ENCODE results near the gene SRSF7.
"Not testable (repeated sequence)": the region's sequence is repeated elsewhere in the genome, so short reads cannot be mapped to it uniquely, and the experiment has no call there.

SRSF7 gene

GRCh38 chr2:38731684-38732221 lies 19.4 kb downstream of the SRSF7 start:
- Mint-ChIP-seq H3K9me3 (no peaks in the 10 kb centered on the region), H3K36me3 (peaks cover 16% of the 10 kb centered on the region), H3K4me3 (no peak overlapping the region), H3K27ac (no peak overlapping the region), H3K27me3 (no peaks in the 10 kb centered on the region), H3K4me1 (peaks cover 4% of the 10 kb centered on the region)
- ATAC-seq (ENCODE audit: low read depth) (no peak), DNase-seq (ENCODE audit: low spot score in 2 of 2) (no peak)

DNA sequence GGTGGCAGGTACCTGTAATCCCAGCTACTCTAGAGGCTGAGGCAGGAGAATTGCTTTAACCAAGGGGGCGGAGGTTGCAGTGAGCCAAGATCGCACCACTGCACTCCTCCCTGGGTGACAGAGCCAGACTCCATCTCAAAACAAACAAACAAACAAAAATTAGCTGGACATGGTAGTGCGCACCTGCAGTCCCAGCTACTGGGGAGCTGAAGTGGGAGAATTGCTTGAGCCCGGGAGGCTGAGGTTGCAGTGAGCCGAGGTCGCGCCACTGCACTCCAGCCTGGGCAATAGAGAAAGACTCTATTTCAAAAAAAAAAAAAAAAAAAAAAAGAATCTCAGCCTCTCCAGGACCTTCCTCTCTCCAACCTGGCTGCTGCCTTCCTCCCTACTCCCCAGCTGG lies 20.1 kb downstream of the SRSF7 start:
- no peak for ATAC-seq (ENCODE audit: low read depth)
- Mint-ChIP-seq H3K36me3 (peaks cover 16% of the 10 kb centered on the region), H3K4me1 (peaks cover 4% of the 10 kb centered on the region), H3K9me3 (no peaks in the 10 kb centered on the region), H3K4me3 (no peak overlapping the region), H3K27me3 (no peaks in the 10 kb centered on the region), H3K27ac (no peak overlapping the region)
- no peak for DNase-seq (ENCODE audit: low spot score in 2 of 2)

DNA sequence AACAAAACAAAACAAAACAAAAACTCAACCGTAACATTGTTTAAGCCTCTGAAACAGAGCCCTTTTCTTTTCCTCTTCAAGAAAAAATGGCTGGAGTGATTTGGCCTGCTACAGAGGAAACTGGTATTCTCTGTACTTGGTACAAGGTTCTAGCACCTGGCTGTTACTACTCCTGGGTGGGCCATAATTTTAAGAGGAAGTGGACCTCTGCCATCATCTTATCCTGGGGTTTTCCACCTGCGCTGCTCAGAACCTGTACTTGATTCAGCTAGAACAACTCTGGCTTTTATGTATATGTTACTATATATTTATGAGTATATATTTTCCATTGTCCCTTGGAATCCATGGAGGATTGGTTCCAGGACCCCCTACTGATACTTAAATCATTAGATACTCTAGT lies 22.5 kb downstream of the SRSF7 start:
- Mint-ChIP-seq H3K4me1 (peaks cover 4% of the 10 kb centered on the region), H3K36me3 (peaks cover 15% of the 10 kb centered on the region), H3K4me3 (no peak overlapping the region), H3K9me3 (no peaks in the 10 kb centered on the region), H3K27me3 (peaks cover under 1% of the 10 kb centered on the region), H3K27ac (no peak overlapping the region)
- ATAC-seq (ENCODE audit: low read depth) (peak; percentile 77), DNase-seq (ENCODE audit: low spot score in 2 of 2) (no peak)

GRCh38 chr2:38727661-38728060 lies 23.5 kb downstream of the SRSF7 start:
- no peak overlapping the region for H3K27ac Mint-ChIP-seq
- ATAC-seq (ENCODE audit: low read depth) = no peak
- peaks cover 1% of the 10 kb centered on the region for H3K27me3 Mint-ChIP-seq
- DNase-seq (ENCODE audit: low spot score in 2 of 2) = no peak
- peaks cover 3% of the 10 kb centered on the region for H3K4me1 Mint-ChIP-seq
- H3K4me3 Mint-ChIP-seq = no peak overlapping the region
- H3K9me3 Mint-ChIP-seq = no peaks in the 10 kb centered on the region
- peaks cover 11% of the 10 kb centered on the region for H3K36me3 Mint-ChIP-seq

GRCh38 chr2:38723173-38723572 lies 28.0 kb downstream of the SRSF7 start:
- no peak for DNase-seq (ENCODE audit: low spot score in 2 of 2)
- H3K4me3 Mint-ChIP-seq = no peak overlapping the region
- H3K9me3 Mint-ChIP-seq = peaks cover 3% of the 10 kb centered on the region
- no peak overlapping the region for H3K27ac Mint-ChIP-seq
- peaks cover 12% of the 10 kb centered on the region for H3K4me1 Mint-ChIP-seq
- peaks cover 1% of the 10 kb centered on the region for H3K27me3 Mint-ChIP-seq
- no peak for ATAC-seq (ENCODE audit: low read depth)
- peaks cover 11% of the 10 kb centered on the region for H3K36me3 Mint-ChIP-seq

DNA sequence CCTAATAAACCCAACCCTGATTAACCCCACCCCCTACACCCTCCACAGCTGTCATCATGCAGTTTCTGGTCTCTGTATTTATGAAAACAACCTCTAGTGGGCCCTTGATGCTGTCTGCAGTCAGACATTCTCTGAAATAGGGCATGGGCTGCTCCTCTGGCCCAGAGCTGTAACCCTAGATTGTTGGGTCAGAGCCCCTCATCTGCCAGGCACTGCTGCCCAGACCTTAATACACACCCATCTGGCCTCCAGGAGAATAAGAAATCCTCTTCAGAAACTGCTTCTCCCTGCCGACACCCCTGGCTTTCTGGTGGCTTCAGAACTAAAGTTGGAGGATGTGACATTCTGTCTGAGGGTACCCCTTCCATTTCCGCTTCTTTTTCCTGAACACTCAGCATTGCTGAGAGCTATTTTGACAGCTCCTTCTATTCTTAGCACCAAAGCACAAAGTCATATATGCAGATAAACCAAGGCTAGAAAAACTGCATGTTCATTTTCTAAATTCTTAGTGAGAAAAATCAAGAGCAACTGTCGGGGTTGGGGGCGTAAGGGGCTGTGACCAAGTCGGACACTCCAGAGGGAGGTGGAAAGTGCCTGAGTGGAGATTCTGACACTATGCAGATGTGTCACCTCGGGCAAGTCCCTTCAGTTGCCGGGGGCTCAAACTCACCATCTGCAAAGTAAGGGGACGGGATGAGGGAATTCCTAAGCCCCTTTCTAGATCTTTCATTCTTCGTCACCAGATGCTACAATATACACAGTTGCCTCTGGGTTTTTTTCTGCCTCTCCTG lies 28.7 kb downstream of the SRSF7 start:
- ATAC-seq (ENCODE audit: low read depth) (no peak), DNase-seq (ENCODE audit: low spot score in 2 of 2) (no peak)
- peaks cover 3% of the 10 kb centered on the region for H3K9me3 Mint-ChIP-seq
- peaks cover 12% of the 10 kb centered on the region for H3K4me1 Mint-ChIP-seq
- H3K36me3 Mint-ChIP-seq = peaks cover 11% of the 10 kb centered on the region
- H3K27me3 Mint-ChIP-seq = peaks cover 1% of the 10 kb centered on the region
- no peak overlapping the region for H3K4me3 Mint-ChIP-seq
- peak overlapping the region; percentile 6 for H3K27ac Mint-ChIP-seq

- no peak for DNase-seq (ENCODE audit: low spot score in 2 of 2)
- Mint-ChIP-seq H3K27ac (no peak overlapping the region), H3K4me1 (peaks cover 12% of the 10 kb centered on the region), H3K36me3 (peaks cover 16% of the 10 kb centered on the region), H3K4me3 (no peak overlapping the region), H3K27me3 (peaks cover 1% of the 10 kb centered on the region), H3K9me3 (peaks cover 3% of the 10 kb centered on the region)
- ATAC-seq (ENCODE audit: low read depth) = peak; percentile 60
These were observed 30.4 kb downstream of the SRSF7 start for GRCh38 chr2:38720613-38721241.

GRCh38 chr2:38719706-38720105 lies 31.5 kb downstream of the SRSF7 start:
- peaks cover 12% of the 10 kb centered on the region for H3K4me1 Mint-ChIP-seq
- H3K9me3 Mint-ChIP-seq = peaks cover 3% of the 10 kb centered on the region
- H3K36me3 Mint-ChIP-seq = peaks cover 21% of the 10 kb centered on the region
- no peak overlapping the region for H3K27ac Mint-ChIP-seq
- H3K27me3 Mint-ChIP-seq = peaks cover 1% of the 10 kb centered on the region
- no peak overlapping the region for H3K4me3 Mint-ChIP-seq
- DNase-seq (ENCODE audit: low spot score in 2 of 2) = no peak
- ATAC-seq (ENCODE audit: low read depth) = no peak

GRCh38 chr2:38718601-38719000 lies 32.6 kb downstream of the SRSF7 start:
- H3K36me3 Mint-ChIP-seq = peaks cover 19% of the 10 kb centered on the region
- DNase-seq (ENCODE audit: low spot score in 2 of 2) (no peak), ATAC-seq (ENCODE audit: low read depth) (no peak)
- H3K4me1 Mint-ChIP-seq = peaks cover 12% of the 10 kb centered on the region
- H3K27me3 Mint-ChIP-seq = no peaks in the 10 kb centered on the region
- H3K27ac Mint-ChIP-seq = no peak overlapping the region
- H3K4me3 Mint-ChIP-seq = no peak overlapping the region
- H3K9me3 Mint-ChIP-seq = peaks cover 3% of the 10 kb centered on the region

- Mint-ChIP-seq H3K9me3 (peaks cover 5% of the 10 kb centered on the region), H3K36me3 (peaks cover 19% of the 10 kb centered on the region), H3K4me3 (no peak overlapping the region), H3K4me1 (peaks cover 5% of the 10 kb centered on the region), H3K27me3 (no peaks in the 10 kb centered on the region), H3K27ac (no peak overlapping the region)
- DNase-seq (ENCODE audit: low spot score in 2 of 2) (no peak), ATAC-seq (ENCODE audit: low read depth) (no peak)
These were observed 35.0 kb downstream of the SRSF7 start for GRCh38 chr2:38716185-38716584.

DNA sequence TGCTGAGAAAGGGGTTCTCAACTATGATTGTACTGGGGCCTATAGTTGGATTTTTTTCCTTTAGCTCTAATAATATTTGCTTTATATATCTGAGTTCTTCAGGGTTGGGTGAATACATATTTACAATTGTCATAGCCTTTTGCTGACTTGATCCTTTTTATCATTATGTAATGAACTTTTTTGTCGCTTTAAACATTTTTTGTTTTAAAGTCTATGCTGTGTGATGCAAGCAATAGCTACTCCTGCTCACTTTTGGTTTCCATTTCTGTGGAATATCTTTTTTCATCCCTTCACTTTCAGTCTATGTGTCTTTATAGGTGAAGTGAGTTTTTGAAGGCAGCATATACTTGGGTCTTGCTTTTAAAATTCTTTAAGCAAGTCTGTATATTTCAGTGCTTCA lies 36.2 kb downstream of the SRSF7 start:
- not testable (repeated sequence) for H3K27ac Mint-ChIP-seq; H3K9me3 Mint-ChIP-seq; H3K4me1 Mint-ChIP-seq; H3K4me3 Mint-ChIP-seq; DNase-seq (ENCODE audit: low spot score in 2 of 2); H3K27me3 Mint-ChIP-seq; ATAC-seq (ENCODE audit: low read depth)
- H3K36me3 Mint-ChIP-seq = peaks cover 15% of the 10 kb centered on the region

GRCh38 chr2:38713338-38713737 lies 37.8 kb downstream of the SRSF7 start:
- no peaks in the 10 kb centered on the region for H3K27me3 Mint-ChIP-seq
- H3K9me3 Mint-ChIP-seq = peaks cover 2% of the 10 kb centered on the region
- DNase-seq (ENCODE audit: low spot score in 2 of 2) (no peak), ATAC-seq (ENCODE audit: low read depth) (no peak)
- peaks cover 13% of the 10 kb centered on the region for H3K36me3 Mint-ChIP-seq
- no peak overlapping the region for H3K27ac Mint-ChIP-seq
- peaks cover 14% of the 10 kb centered on the region for H3K4me1 Mint-ChIP-seq
- no peak overlapping the region for H3K4me3 Mint-ChIP-seq

GRCh38 chr2:38712871-38713270 lies 38.3 kb downstream of the SRSF7 start:
- peaks cover 13% of the 10 kb centered on the region for H3K36me3 Mint-ChIP-seq
- no peak overlapping the region for H3K4me3 Mint-ChIP-seq
- peaks cover 2% of the 10 kb centered on the region for H3K9me3 Mint-ChIP-seq
- peaks cover 14% of the 10 kb centered on the region for H3K4me1 Mint-ChIP-seq
- ATAC-seq (ENCODE audit: low read depth) (no peak), DNase-seq (ENCODE audit: low spot score in 2 of 2) (no peak)
- H3K27me3 Mint-ChIP-seq = no peaks in the 10 kb centered on the region
- H3K27ac Mint-ChIP-seq = no peak overlapping the region

GRCh38 chr2:38712413-38712812 lies 38.7 kb downstream of the SRSF7 start:
- peaks cover 2% of the 10 kb centered on the region for H3K9me3 Mint-ChIP-seq
- no peak overlapping the region for H3K4me3 Mint-ChIP-seq
- H3K27ac Mint-ChIP-seq = no peak overlapping the region
- H3K4me1 Mint-ChIP-seq = peaks cover 14% of the 10 kb centered on the region
- no peaks in the 10 kb centered on the region for H3K27me3 Mint-ChIP-seq
- ATAC-seq (ENCODE audit: low read depth) (no peak), DNase-seq (ENCODE audit: low spot score in 2 of 2) (no peak)
- peaks cover 13% of the 10 kb centered on the region for H3K36me3 Mint-ChIP-seq

Measured in memory B cell (primary cell).